HL-60/S4 treated with phorbol 12-myristate 13-acetate at 8.2 ng/mL for 4 days and 3 days (cell line): ENCODE data around the gene CPED1.
"Not testable (repeated sequence)": the region's sequence is repeated elsewhere in the genome, so short reads cannot be mapped to it uniquely, and the experiment has no call there.

ENCODE experiments used
- in situ Hi-C: fragments of 300-500 bp; cut with MboI; formaldehyde crosslinking; loops from 2 replicates; pipeline ENCODE4 v1.15.0; 2022; ENCODE audit warnings: low sequenced_read_pairs

Gene CPED1

GRCh38 chr7:121300685-121301420 lies 312.3 kb downstream of the CPED1 start:
- in situ Hi-C loops = no loop called here

- in situ Hi-C loops = no loop called here
Measured at GRCh38 chr7:121301446-121302213, 313.1 kb downstream of the CPED1 start.

- in situ Hi-C loops = no loop called here
Measured at GRCh38 chr7:121302214-121302745, 313.8 kb downstream of the CPED1 start.

- in situ Hi-C loops = no loop called here
Measured at GRCh38 chr7:121303422-121304101, 315.1 kb downstream of the CPED1 start.

- in situ Hi-C loops = no loop called here
Measured at GRCh38 chr7:121304102-121304658, 315.7 kb downstream of the CPED1 start.

GRCh38 chr7:121305109-121305508 lies 316.6 kb downstream of the CPED1 start:
- in situ Hi-C loops = no loop called here

GRCh38 chr7:121306565-121306964 lies 318.1 kb downstream of the CPED1 start:
- in situ Hi-C loops = no loop called here

- in situ Hi-C loops = no loop called here
Measured at GRCh38 chr7:121307021-121307574, 318.6 kb downstream of the CPED1 start.

- in situ Hi-C loops = no loop called here
Measured at GRCh38 chr7:121313220-121313792, 324.8 kb downstream of the CPED1 start.

- in situ Hi-C loops = no loop called here
Measured at GRCh38 chr7:121313793-121314676, 325.5 kb downstream of the CPED1 start.

- in situ Hi-C loops = not testable (repeated sequence)
Measured at GRCh38 chr7:121315170-121315569, 326.7 kb downstream of the CPED1 start.

- in situ Hi-C loops = no loop called here
Measured at GRCh38 chr7:121322460-121322859, 333.9 kb downstream of the CPED1 start.

- in situ Hi-C loops = no loop called here
Measured at GRCh38 chr7:121323515-121324302, 335.2 kb downstream of the CPED1 start.

GRCh38 chr7:121327671-121328070 lies 339.2 kb downstream of the CPED1 start:
- in situ Hi-C loops = no loop called here

GRCh38 chr7:121328508-121329190 lies 340.1 kb downstream of the CPED1 start, which contains the start of gene WNT16:
TSS of gene WNT16 (plus strand) at chr7:121329000. CDS start at chr7:121329293, 293 bp downstream.
- in situ Hi-C loops = no loop called here

GRCh38 chr7:121329191-121330052 lies 340.9 kb downstream of the CPED1 start:
- in situ Hi-C loops = no loop called here
